ENCODE results near the gene GLO1.

Gene GLO1

DNA sequence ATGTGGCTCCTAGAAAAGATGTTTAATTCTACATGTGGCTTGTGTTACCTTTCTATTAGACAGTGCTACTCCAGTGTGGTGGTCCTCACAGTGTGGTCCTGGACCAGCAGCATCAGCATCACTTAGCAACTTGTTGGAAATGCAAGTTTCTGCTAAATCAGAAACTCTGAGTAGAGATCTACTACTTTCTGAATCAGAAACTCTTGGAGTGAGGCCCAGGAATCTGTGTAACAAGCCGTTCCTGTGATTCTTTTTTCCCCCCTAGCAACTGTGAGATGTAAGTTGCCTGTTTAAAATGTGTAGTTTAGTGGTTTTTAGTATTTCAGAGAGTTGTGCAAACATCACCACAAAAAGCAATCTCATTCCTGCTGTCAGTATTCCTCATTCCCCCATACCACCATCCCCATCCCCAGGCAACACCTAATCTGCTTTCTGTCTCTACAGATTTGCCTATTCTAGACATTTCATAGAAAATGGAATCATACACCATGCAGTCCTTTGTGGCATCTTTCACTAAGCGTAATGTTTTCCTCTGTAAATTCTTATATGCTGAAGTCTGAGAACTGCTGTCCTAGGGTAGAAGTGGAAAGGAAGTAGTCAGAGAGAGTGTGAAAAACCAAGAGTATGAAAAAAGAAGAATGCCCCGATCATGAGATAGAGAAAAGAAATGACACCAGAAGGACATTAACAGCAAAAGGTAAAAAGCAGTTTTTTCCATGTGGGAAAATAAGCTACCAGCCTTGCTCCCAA lies 44.4 kb downstream of the GLO1 start:
- no peak for DNase-seq (ENCODE audit: low read depth)

DNA sequence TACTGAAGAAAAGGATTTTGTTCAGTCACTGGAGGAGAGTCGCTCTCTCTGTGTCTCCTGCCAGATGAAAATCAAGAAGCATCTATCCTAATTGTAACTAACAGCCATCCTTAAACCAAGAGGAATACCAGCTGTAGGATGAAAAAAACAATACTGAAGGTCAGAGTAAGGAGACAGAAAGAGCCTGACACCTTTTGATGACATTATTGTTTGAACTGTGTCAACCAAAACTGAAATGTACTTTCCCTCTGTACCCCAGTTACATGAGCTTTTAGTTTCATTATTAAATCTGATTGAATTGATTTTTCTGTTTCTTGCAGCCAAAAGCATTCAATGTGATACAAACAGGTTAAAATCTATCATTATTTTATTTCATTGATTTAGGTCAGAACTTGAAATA lies 46.0 kb downstream of the GLO1 start:
- no peak for DNase-seq (ENCODE audit: low read depth)

DNA sequence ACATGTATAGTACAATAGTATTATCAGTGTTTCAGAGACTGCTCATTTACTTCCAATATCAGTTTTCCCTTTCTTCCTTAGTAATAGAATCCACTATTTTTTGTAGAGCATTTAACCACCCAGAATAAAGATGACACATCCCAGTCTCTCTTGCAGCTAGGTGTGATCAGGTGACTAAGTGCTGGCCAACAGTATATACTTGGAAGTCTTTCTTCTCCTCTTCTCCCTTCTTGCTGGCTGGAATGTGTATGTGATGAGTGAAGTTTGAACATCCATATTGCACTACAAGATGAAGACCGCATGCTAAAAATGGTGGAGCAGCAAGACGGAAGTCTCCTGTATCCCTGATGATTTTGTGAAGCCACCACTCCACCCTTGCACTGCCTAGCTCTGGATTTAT lies 48.7 kb downstream of the GLO1 start:
- no peak for DNase-seq (ENCODE audit: low read depth)

DNA sequence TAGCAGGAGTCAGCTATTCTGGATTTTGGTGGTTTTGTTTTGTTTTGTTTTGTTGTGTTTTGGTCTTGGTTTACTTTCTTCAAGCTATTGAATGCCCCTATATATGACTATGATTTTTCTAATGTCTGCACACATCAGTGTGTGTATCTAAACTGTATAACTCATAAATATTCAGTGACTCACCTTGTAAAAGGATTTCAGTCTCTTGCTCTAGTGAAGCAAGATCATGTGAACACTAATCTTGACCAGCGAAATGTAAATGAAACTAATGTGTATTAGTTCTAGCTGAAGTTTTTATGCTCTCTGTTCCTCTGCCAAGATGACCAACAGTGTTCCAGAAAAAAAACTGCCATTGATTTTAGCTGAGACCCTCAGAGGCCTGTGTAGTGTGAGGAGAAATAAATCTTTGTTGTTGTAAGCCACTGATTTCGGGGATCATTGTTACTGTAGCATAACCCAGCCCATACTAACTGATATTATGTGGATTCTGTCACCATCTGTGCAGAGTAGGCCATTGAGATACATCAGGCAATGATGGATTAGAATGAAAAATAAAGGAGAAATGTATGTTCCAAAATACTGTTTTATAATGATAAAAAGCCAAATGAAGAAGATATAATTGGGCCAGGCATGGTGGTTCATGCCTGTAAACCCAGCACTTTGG lies 51.7 kb downstream of the GLO1 start:
- DNase-seq (ENCODE audit: low read depth), result no peak

DNA sequence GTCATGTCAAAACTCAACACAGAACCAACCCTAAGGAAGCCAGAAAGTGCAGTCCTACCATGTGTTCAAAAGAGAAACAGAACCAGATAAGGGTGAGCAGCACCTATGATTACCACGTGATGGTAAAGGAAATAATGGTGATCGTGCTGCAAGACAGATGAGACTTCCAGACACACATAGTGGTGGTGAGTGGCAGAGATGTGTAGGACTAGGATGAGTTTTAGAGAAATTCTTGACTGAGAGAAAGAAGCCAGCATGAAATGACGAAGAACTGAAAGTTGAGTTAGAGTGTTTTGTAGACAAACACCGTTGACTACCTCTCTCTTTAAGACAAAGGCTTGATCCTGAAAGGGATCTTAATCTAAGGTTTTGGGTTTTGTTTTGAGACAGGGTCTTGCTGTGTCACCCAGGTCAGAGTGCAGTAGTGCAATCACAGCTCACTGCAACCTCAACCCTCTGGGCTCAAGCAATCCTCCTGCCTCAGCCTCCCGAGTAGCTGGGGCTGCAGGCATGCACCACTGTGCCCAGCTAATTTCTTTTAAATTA lies 52.7 kb downstream of the GLO1 start:
- no peak for DNase-seq (ENCODE audit: low read depth)

DNA sequence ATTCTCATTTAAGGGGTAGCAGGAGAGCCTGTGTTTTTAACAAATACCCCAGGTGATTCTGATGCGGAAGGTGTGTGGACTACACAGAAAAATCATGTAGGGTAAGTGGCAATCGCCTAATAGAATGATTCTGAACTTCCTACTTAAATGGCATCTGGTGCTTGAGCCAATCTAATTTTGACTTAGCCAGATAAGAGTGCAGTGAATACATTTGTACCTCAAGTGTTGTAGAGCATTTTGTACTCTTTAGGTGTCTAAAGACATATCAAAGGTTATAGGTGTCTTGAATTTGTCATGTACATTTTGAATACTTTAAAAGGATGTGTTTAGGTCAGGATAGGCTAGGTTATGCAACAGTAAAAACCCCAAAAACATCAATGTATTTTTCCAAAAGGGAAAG lies 53.2 kb downstream of the GLO1 start:
- DNase-seq (ENCODE audit: low read depth), result no peak

DNA sequence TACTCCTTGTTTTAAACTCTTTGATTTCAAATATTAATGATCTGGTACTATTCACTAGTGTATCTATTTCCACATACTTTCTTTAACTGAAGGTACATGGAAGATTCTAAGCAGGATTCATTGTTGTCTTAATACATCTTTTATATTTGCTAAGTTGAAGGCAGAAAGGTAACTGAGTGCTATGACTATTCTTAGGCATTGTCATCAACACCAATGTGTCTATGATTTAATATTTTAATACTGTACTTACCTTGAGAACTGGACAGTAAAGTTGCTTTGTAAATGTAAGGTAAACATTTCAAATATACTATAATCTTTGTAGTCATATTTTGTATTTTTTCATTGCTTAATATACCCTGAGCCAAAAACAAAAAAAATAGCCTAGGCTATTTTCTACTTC lies 54.3 kb downstream of the GLO1 start:
- no peak for DNase-seq (ENCODE audit: low read depth)

DNA sequence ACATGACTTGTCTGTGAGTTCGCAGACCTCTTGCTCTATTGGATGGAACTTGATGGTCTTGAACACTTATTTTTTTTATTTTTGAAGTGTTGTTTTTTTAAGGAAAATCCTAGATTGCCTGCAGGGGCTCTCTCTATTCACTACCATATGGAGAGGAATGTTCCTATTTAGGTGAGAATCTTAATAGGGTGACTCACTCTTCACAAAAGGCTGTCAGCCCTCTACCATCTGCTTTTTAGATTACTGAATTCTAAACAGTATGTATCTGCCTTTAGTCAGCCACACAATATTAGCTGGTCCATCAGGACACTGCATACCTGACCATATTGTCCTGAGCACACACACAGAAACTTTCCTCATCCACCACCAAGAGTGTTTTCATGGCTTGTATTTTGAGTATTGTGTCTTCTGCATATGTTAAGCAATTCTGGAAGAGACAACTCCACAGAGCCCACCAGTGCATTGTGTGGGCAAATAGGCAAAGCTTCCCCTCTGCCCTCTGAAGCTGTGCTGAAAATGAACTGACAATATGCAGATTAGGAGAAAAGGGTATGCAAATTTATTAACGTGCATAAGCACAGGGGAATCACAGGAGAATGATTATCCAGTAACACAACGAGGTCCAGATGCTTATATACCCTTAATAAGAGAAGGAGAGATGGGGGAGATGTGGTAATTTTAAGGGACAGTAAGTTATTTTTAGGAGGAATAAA lies 56.6 kb downstream of the GLO1 start:
- DNase-seq (ENCODE audit: low read depth), result no peak

DNA sequence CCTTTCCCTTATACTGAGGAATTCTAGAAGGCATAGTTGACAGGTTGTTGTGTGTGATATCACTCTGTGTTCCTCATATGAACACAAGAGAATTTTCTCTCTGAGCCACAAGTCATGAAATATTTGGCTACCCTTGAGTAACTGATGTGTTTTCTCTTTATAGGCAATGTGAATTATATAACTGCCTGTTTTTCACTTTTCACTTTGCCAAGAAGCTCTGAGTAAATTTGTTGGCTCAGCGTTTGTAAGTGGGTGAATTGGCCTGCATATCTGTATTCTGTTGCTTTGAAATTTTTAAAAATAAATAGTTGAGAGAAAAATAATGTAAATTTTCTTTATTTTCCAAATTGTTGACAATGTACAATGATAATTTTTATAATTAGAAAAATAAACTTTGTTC lies 58.0 kb downstream of the GLO1 start:
- DNase-seq (ENCODE audit: low read depth), result no peak

DNA sequence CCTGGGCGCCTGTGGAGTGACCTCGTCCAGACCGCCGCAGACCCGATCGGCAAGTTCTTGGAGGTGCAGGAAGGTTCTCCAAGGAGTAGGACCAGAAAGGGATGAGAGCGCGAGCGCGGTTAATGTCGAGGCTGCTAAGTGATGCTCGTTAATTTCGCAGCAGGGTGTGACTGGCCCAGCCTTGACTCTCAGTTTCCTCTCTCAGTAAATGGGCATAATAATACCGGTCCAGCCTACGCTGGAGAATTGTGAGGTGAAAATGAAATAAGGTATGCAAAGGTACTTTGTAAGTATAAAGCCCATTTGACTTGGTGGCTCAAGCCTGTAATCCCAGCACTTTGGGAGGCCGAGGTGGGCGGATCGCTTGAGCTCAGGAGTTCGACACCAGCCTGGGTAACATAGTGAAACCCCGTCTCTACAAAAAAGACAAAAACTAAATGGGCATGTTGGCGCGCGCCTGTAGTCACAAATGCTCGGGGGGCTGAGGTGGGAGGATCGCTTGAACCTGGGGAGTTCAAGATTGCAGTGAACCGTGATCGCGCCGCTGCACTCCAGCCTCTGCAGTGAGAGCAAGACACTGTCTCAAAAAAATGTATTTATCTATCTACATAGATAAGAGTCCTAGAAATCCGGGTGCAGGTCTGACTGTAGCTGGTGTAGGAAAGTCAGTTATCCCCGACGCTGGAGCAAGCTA lies 62.6 kb downstream of the GLO1 start:
- no peak for DNase-seq (ENCODE audit: low read depth)

DNA sequence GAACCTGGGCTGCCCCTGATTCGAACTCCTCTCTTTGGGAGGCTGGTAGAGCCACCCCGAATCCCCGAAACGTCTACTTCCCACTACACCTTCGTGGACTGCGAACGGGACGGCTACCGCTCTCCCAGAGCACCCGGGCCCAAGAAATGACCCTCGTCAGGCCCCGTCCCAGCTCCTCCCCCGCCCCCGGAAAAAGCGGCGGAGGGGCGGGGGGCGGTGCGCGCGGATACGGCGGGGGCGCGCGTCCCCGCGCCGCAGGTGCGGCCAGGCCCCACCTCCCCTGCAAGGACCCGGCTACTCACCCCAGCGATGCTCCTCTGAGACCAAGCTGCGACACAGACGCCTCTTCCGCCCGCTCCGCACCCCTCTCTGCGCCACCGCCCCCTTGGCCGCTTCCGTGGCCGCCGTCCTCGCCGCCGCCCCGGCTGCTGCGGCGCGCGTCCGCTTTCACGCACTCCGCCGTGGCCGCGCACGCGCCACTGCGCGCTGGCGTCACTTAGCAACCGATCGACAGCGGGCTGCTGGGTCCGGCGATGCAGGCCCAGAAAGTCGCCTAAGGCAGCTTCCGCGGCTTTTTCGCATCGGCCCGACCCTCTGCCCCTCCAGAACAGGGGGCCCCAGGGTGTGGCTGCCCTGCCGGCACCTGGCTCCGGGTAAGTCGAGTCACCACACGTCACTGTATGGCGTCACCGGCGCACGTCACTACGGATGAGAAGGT lies 63.3 kb downstream of the GLO1 start, which contains the start of gene BTBD9:
Gene BTBD9, minus strand, starts transcription at position 432 of the 718 bp plus-strand sequence.
- no peak for DNase-seq (ENCODE audit: low read depth)

DNA sequence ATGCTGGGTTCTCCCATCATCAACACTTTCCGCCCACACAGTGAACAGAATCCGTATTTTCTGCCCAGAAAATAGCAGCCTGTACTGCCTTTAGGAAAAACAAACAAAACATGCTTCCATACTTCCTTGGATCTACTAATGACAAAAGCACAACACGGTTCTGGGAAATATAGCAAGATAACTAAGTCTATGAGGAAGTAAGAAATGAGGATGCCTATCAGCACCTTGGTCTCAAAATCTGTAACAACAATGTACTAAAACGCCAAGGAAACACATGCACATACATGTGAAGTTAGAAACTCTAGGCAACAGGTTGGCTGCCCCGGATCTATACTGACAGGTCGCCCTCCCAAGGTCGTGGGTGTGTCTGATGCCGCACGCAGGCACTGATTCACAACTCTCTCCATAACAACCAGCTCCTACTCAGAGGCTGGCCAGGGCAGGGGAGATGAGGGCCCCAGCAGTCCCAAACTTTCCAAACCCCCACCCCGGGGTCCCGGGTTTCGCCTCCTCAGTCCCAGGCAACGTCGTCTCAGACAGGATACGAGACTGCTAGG lies 63.9 kb downstream of the GLO1 start:
- no peak for DNase-seq (ENCODE audit: low read depth)

DNA sequence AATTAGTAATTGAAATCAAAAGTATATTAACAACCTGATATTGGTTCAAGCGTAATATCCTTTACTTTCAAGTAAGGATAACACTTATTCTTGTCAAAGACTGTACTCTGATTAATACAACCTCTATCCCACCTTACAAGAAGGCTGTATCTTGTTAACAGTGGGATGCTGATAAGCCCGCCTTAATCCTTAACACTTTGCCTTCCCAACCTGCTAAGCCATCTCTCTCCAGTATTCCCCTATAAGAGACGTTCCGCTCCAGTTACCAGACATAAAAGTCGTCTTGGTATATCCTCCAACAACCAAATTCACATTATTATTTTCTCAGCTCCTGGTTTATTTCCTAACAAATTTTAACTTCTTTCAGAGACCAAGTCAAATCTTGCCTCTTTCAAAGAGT lies 65.2 kb downstream of the GLO1 start:
- no peak for DNase-seq (ENCODE audit: low read depth)

DNA sequence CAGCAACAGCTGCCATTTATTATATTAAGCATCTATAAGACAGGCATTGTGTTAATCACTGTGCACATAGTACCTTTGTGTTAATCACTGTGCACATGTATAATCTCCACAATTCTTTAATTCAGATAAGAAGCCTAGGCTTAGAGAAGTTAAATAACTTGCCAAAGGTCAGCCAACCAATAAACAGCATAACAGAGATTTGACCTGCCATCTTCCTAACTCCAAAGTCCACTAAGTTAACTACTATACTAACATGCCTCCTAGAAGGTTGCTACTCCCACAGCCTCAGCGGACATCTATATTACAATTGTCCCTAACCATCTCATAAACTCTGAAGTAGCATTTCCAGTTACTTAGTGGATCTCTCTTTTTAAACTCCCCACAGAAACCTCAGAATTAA lies 66.9 kb downstream of the GLO1 start:
- DNase-seq (ENCODE audit: low read depth), result no peak

DNA sequence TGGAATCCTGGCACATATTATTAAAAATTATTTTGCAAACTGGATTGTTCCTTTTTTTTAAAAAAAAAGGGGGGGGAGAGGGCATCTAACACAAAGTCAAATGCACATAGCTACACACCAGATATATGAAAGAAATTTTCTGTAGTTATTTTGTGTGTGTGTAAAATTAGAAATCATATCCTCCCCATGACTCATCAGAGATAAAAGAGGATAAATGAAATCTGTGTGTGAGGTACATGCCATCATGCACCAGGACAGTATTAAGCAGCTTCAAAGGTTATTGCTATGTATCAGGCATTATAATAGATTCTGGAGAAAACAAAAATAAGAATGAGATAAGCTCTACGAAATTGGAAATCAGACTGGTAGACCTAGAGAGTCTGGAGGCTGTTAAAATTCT lies 68.4 kb downstream of the GLO1 start:
- no peak for DNase-seq (ENCODE audit: low read depth)

DNA sequence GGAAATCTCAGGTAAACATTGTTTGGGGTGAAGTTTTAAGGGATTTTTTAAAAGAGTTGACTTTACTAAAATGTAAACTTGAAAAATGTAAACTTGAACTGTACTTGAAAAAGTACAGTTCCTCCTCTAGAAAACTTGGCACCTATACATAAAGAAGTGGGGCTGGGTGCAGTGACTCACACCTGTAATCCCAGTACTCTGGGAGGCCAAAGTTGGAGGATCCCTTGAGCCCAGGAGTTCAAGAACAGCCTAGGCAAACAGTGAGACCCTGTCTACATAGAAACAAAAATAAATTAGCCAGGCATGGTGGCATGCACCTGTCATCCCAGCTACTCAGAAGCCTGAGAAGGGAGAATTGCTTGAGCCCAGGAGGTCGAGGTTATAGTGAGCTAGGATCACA lies 70.5 kb downstream of the GLO1 start:
- DNase-seq (ENCODE audit: low read depth), result no peak

DNA sequence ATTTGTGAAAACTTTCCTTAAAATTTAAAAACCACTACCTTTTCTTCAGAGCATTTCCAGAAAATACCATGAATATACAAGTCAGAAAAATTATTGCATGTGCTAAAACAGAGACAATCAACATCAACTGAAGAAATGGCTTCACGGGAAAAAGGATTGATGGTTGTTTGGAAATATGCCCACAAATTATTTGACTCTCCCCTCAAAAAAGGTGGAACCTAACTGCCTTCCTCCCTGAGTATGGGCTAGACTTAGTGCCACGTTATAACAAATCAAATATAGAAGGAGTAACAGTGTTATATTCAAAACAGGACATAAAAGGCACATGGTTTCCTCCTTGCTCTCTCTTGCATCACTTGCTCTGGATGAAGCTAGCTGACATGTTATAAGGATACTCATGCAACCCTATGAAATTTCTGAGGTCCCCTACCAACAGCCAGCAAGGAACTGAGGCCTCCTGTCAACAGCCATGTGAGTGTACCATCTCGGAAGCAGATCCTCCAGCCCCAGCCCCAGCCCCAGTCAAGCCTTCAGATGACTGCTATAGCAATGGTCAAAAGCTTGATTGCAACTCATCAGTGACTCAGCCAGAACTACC lies 71.7 kb downstream of the GLO1 start:
- no peak for DNase-seq (ENCODE audit: low read depth)

Data from non-pigmented ciliary epithelial cell (primary cell).